IMR-90 (cell line): ENCODE measurements around the gene PAF1. TPM values are rescaled to one million over a fixed set of nuclear protein-coding genes. Genes with fewer than 3 reads are reported as not detected.

Source experiments
- ATAC-seq: fragments of 200-7000 bp; cut with Tn5 transposase; 2 replicates; pipeline ENCODE4 v1.9.1; 2020; ENCODE audit warnings: low read depth, mild to moderate bottlenecking, moderate library complexity
- BruUV-seq: library from RNA; stranded (reverse); fragments of 400-500 nt; replicated peaks from 2 replicates; lab custom pipeline; 2021; lab: Mats Ljungman, UMichigan
- CTCF ChIA-PET: fragments of 300-600 bp; formaldehyde crosslinking; extraction: SDS; loops from one replicate; lab custom pipeline; 2021; ENCODE audit warnings: antibody characterized with exemption; lab: Yijun Ruan, JAX
- POLR2A ChIA-PET: fragments of 300-600 bp; sonication (Branson Sonifier 250); formaldehyde crosslinking; loops from one replicate; lab custom pipeline; 2022; ENCODE audit warnings: antibody characterized with exemption; ENCODE audit not compliant: unreplicated experiment; lab: Charles Lee
- DNase-seq: peaks from one replicate; pipeline ENCODE4 v3.0.0; 2013
- H2AFZ ChIP-seq: replicated peaks from 2 replicates; pipeline ENCODE3; 2013; ENCODE audit warnings: low read length, mild to moderate bottlenecking; ENCODE audit not compliant: poor library complexity
- H2AK5ac ChIP-seq: 2 replicates; pipeline ENCODE4 v1.6.1; 2013; ENCODE audit warnings: low read depth, low read length, inconsistent platforms
- H2AK9ac ChIP-seq: replicated peaks from 2 replicates; pipeline ENCODE3; 2013; ENCODE audit warnings: mild to moderate bottlenecking, low read depth, low read length, moderate library complexity; ENCODE audit not compliant: poor library complexity
- H2BK120ac ChIP-seq: 2 replicates; pipeline ENCODE4 v1.6.1; 2013; ENCODE audit warnings: low read depth, low read length, inconsistent platforms
- H2BK15ac ChIP-seq: 3 replicates; pipeline ENCODE4 v1.6.1; 2013; ENCODE audit warnings: low read depth, low read length, inconsistent platforms
- H2BK20ac ChIP-seq: 2 replicates; pipeline ENCODE4 v1.6.1; 2013; ENCODE audit warnings: low read depth, mild to moderate bottlenecking, inconsistent platforms, low read length, moderate library complexity
- H2BK5ac ChIP-seq: 2 replicates; pipeline ENCODE4 v1.6.1; 2013; ENCODE audit warnings: mild to moderate bottlenecking, low read depth, low read length, inconsistent platforms; ENCODE audit not compliant: poor library complexity, severe bottlenecking
- H3K14ac ChIP-seq: replicated peaks from 2 replicates; pipeline ENCODE4 v1.6.1; 2013; ENCODE audit warnings: low read depth, low read length, inconsistent platforms
- H3K18ac ChIP-seq: 2 replicates; pipeline ENCODE4 v1.6.1; 2013; ENCODE audit warnings: low read depth, low read length, control low read depth
- H3K23ac ChIP-seq: 2 replicates; pipeline ENCODE4 v1.6.1; 2013; ENCODE audit warnings: low read depth, low read length, inconsistent platforms
- H3K27ac ChIP-seq: 2 replicates; pipeline ENCODE4 v1.5.1; 2013; ENCODE audit warnings: mild to moderate bottlenecking, control low read depth, low read length; ENCODE audit not compliant: insufficient read depth
- H3K27me3 ChIP-seq: 2 replicates; pipeline ENCODE4 v1.6.1; 2013; ENCODE audit warnings: low read length; ENCODE audit not compliant: control insufficient read depth, insufficient read depth
- H3K36me3 ChIP-seq: 2 replicates; pipeline ENCODE4 v1.6.1; 2013; ENCODE audit warnings: low read length, mixed read lengths; ENCODE audit not compliant: control insufficient read depth, insufficient read depth
- H3K4ac ChIP-seq: 2 replicates; pipeline ENCODE4 v1.6.1; 2013; ENCODE audit warnings: low read depth, low read length, inconsistent platforms
- H3K4me1 ChIP-seq: 2 replicates; pipeline ENCODE4 v1.6.1; 2013; ENCODE audit warnings: low read length, mixed read lengths; ENCODE audit not compliant: control insufficient read depth, insufficient read depth
- H3K4me2 ChIP-seq: 2 replicates; pipeline ENCODE4 v1.6.1; 2013; ENCODE audit warnings: low read depth, mild to moderate bottlenecking, control low read depth, low read length, moderate library complexity
- H3K4me3 ChIP-seq: 2 replicates; pipeline ENCODE4 v1.5.1; 2013; ENCODE audit warnings: low read depth, mild to moderate bottlenecking, control low read depth, low read length, moderate library complexity; ENCODE audit not compliant: insufficient read depth
- H3K56ac ChIP-seq: 2 replicates; pipeline ENCODE4 v1.6.1; 2013; ENCODE audit warnings: low read length, inconsistent platforms; ENCODE audit not compliant: insufficient read depth; ENCODE audit errors: extremely low read depth
- H3K79me1 ChIP-seq, 2 experiments: 2 replicates each; pipeline ENCODE4 v1.6.1; 2013; ENCODE audit warnings: low read length in 2 of 2, inconsistent platforms in 1 of 2, low read depth in 1 of 2
- H3K9ac ChIP-seq: 2 replicates; pipeline ENCODE4 v1.6.1; 2013; ENCODE audit warnings: low read depth, low read length, control low read depth
- H3K9me1 ChIP-seq: 2 replicates; pipeline ENCODE4 v1.6.1; 2013; ENCODE audit warnings: low read length, inconsistent platforms; ENCODE audit not compliant: insufficient read depth
- H3K9me3 ChIP-seq: 2 replicates; pipeline ENCODE4 v1.6.1; 2013; ENCODE audit warnings: low read length; ENCODE audit not compliant: control insufficient read depth, insufficient read depth
- H4K20me1 ChIP-seq: 2 replicates; pipeline ENCODE4 v1.6.1; 2013; ENCODE audit warnings: low read length, inconsistent platforms; ENCODE audit not compliant: insufficient read depth
- H4K5ac ChIP-seq: 2 replicates; pipeline ENCODE4 v1.6.1; 2013; ENCODE audit warnings: mild to moderate bottlenecking, low read depth, low read length, control low read depth
- H4K8ac ChIP-seq, 2 experiments: 2 replicates each; pipeline ENCODE4 v1.6.1; 2013; ENCODE audit warnings: low read depth in 2 of 2, low read length in 2 of 2, control low read depth in 1 of 2, inconsistent platforms in 1 of 2
- H4K91ac ChIP-seq: 2 replicates; pipeline ENCODE4 v1.6.1; 2013; ENCODE audit warnings: low read depth, low read length, inconsistent platforms; ENCODE audit not compliant: insufficient read depth
- CHD1 ChIP-seq: IDR thresholded peaks from 2 replicates; pipeline ENCODE4 v1.6.1; 2012; ENCODE audit warnings: low read depth, low read length, improper control_type of control experiment
- POLR2A ChIP-seq: IDR thresholded peaks from 2 replicates; pipeline ENCODE4 v1.6.1; 2012; ENCODE audit warnings: mild to moderate bottlenecking, low read depth, low read length
- RFX5 ChIP-seq: IDR thresholded peaks from 2 replicates; pipeline ENCODE4 v1.8.0; 2012; ENCODE audit warnings: low read depth, mild to moderate bottlenecking, low read length, moderate library complexity
- WGBS, 2 experiments: methylation state at CpG; one replicate each; pipeline versions ENCODE4 v1.1.5 to v1.1.7; 2013; ENCODE audit warnings: missing lambda C conversion rate in 2 of 2; ENCODE audit not compliant: insufficient read length in 1 of 2; ENCODE audit errors: extremely low coverage in 2 of 2; 5-methylcytosine and 5-hydroxymethylcytosine counted together
- dilution Hi-C: fragments of 300-500 bp; cut with HindIII; formaldehyde crosslinking; loops from one replicate; pipeline ENCODE4 v1.14.3; 2018; ENCODE audit warnings: low sequenced_read_pairs; ENCODE audit not compliant: unreplicated experiment
- in situ Hi-C: fragments of 300-500 bp; cut with MboI; formaldehyde crosslinking; loops from 3 replicates; pipeline ENCODE4 v1.14.3; 2019; ENCODE audit warnings: low sequenced_read_pairs, inconsistent platforms, mixed read lengths
- intact Hi-C: fragments of 100-400 bp; cut with micrococcal nuclease; formaldehyde crosslinking; loops from 2 replicates; pipeline ENCODE4 v1.10.0; 2022
- polyA plus RNA-seq, 3 experiments: library from polyadenylated mRNA; depleted of rRNA; stranded (reverse); fragments of >200 nt; gene quantifications; 2 replicates each; pipeline ENCODE4 v1.2.3, GENCODE V29; 2012; ENCODE audit warnings: low replicate concordance in 1 of 3
- total RNA-seq: library from RNA; depleted of rRNA; stranded (reverse); fragments of >200 nt; gene quantifications from 2 replicates; pipeline ENCODE4 v1.2.3, GENCODE V29; 2012

The PAF1 gene
- total and polyA plus RNA-seq, 2 of the 4 experiments (the other 2 are of a cell fraction), result 45.7 to 54.3 TPM

DNA sequence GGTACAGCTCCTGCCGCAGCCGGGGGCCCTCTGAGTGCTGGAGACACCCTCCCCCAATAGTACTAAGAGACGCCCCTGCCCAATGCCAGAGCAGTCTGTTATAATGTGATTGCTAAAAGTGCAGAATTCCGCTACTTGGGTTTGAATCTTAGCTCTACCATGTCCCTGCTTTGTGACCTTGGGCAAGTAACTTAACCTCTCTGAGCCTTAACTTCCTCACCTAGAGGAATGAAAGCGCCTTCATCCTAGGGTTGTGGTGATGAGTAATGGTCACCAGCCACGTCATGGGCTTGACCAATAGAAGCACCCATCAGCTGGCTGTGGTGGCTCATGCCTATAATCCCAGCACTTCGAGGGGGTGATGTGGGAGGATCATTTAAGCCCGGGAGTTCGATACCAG, 28.1 kb upstream of the PAF1 start:
- Histone ChIP-seq H3K4me2 (no peak overlapping the region), H3K23ac (no peak overlapping the region), H2AK5ac (no peak overlapping the region), H2BK120ac (no peak overlapping the region), H3K9me1 (peaks cover 12% of the 10 kb centered on the region; the same call in 1 of the 2 replicates), H3K4me1 (peaks cover 11% of the 10 kb centered on the region; the same call in 1 of the 2 replicates), H2BK15ac (no peak overlapping the region), H3K14ac (no peak overlapping the region), H3K56ac (no peak overlapping the region), H2BK20ac (no peak overlapping the region), H3K18ac (no peak overlapping the region), H2BK5ac (no peak overlapping the region), H3K36me3 (peaks cover 73% of the 10 kb centered on the region), H2AFZ (no peak overlapping the region), H3K4me3 (no peak overlapping the region), H3K27ac (no peak overlapping the region), H3K27me3 (no peaks in the 10 kb centered on the region), H4K8ac (no peak overlapping the region), H3K9me3 (no peaks in the 10 kb centered on the region), H2AK9ac (no peak overlapping the region), H3K9ac (no peak overlapping the region), H4K20me1 (peaks cover 39% of the 10 kb centered on the region), H4K5ac (no peak overlapping the region), H4K91ac (no peak overlapping the region), H3K79me1 (peaks cover 10 to 77% of the 10 kb centered on the region in 2 experiments), H3K4ac (no peak overlapping the region)
- intact Hi-C loops (no loop called here), in situ Hi-C loops (no loop called here), dilution Hi-C loops (no loop called here)
- no TSS peak for BruUV-seq
- DNase-seq (no peak), ATAC-seq (no peak)
- no CpG with 5 or more reads among the region's 9 CpGs for WGBS, 2 experiments
- no peak for TF ChIP-seq RFX5
- TF ChIP-seq POLR2A, result no peak
- TF ChIP-seq CHD1, result no peak
- CTCF ChIA-PET, result no interaction called here
- POLR2A ChIA-PET, result no interaction called here
